Measurements from ENCODE around the gene REG1A. TPM values are rescaled to one million over a fixed set of nuclear protein-coding genes. Genes with fewer than 3 reads are reported as not detected.

The REG1A gene
- polyA plus RNA-seq, 3 donors, result not detected

GRCh38 chr2:79116997-79117928, 3.0 kb upstream of the REG1A start:
- no peak for DNase-seq (ENCODE audit: extremely low read depth in 1 of 11, low read depth in 9 of 11, low spot score in 4 of 11)

GRCh38 chr2:79122676-79123075, 2.4 kb downstream of the REG1A start:
- DNase-seq (ENCODE audit: extremely low read depth in 1 of 11, low read depth in 9 of 11, low spot score in 4 of 11), result no peak

GRCh38 chr2:79124907-79125720, 4.8 kb downstream of the REG1A start:
- no peak for DNase-seq (ENCODE audit: extremely low read depth in 1 of 11, low read depth in 9 of 11, low spot score in 4 of 11)

- DNase-seq (ENCODE audit: extremely low read depth in 1 of 11, low read depth in 9 of 11, low spot score in 4 of 11), result no peak
Measured at GRCh38 chr2:79125721-79125985, 5.4 kb downstream of the REG1A start.

- DNase-seq (ENCODE audit: extremely low read depth in 1 of 11, low read depth in 9 of 11, low spot score in 4 of 11), result no peak
Measured at GRCh38 chr2:79128406-79128805, 8.1 kb downstream of the REG1A start.

GRCh38 chr2:79129260-79129659, 9.0 kb downstream of the REG1A start:
- no peak for DNase-seq (ENCODE audit: extremely low read depth in 1 of 11, low read depth in 9 of 11, low spot score in 4 of 11)

GRCh38 chr2:79129804-79130203, 9.5 kb downstream of the REG1A start:
- no peak for DNase-seq (ENCODE audit: extremely low read depth in 1 of 11, low read depth in 9 of 11, low spot score in 4 of 11)

- DNase-seq (ENCODE audit: extremely low read depth in 1 of 11, low read depth in 9 of 11, low spot score in 4 of 11), result no peak
Measured at GRCh38 chr2:79131687-79132086, 11.4 kb downstream of the REG1A start.

- no peak for DNase-seq (ENCODE audit: extremely low read depth in 1 of 11, low read depth in 9 of 11, low spot score in 4 of 11)
Measured at GRCh38 chr2:79138385-79138784, 18.1 kb downstream of the REG1A start.

- DNase-seq (ENCODE audit: extremely low read depth in 1 of 11, low read depth in 9 of 11, low spot score in 4 of 11), result no peak
Measured at GRCh38 chr2:79139423-79139822, 19.1 kb downstream of the REG1A start.

- DNase-seq (ENCODE audit: extremely low read depth in 1 of 11, low read depth in 9 of 11, low spot score in 4 of 11), result no peak
Measured at GRCh38 chr2:79155826-79156476, 35.7 kb downstream of the REG1A start.

- DNase-seq (ENCODE audit: extremely low read depth in 1 of 11, low read depth in 9 of 11, low spot score in 4 of 11), result no peak
Measured at GRCh38 chr2:79159030-79159429, 38.7 kb downstream of the REG1A start.

- no peak for DNase-seq (ENCODE audit: extremely low read depth in 1 of 11, low read depth in 9 of 11, low spot score in 4 of 11)
Measured at GRCh38 chr2:79159653-79160052, 39.4 kb downstream of the REG1A start, which contains the start of gene REG3A. REG3A (minus strand) TSS chr2:79159753; CDS start chr2:79159405, 348 bp downstream.

GRCh38 chr2:79162132-79162531, 41.8 kb downstream of the REG1A start:
- DNase-seq (ENCODE audit: extremely low read depth in 1 of 11, low read depth in 9 of 11, low spot score in 4 of 11), result no peak

- no peak for DNase-seq (ENCODE audit: extremely low read depth in 1 of 11, low read depth in 9 of 11, low spot score in 4 of 11)
Measured at GRCh38 chr2:79162801-79163200, 42.5 kb downstream of the REG1A start.

GRCh38 chr2:79171348-79171958, 51.2 kb downstream of the REG1A start:
- DNase-seq (ENCODE audit: extremely low read depth in 1 of 11, low read depth in 9 of 11, low spot score in 4 of 11), result no peak
